ENCODE results near the gene UNC5A.

The UNC5A gene

GRCh38 chr5:176881021-176881749, 70.8 kb downstream of the UNC5A start:
- DNase-seq (ENCODE audit: low read depth, low spot score), result no peak
- Histone ChIP-seq H3K9me3 (ENCODE audit: low read depth, low read length) (no peaks in the 10 kb centered on the region), H3K9ac (ENCODE audit: insufficient read length) (no peak overlapping the region), H3K4me3 (no peak overlapping the region), H3K36me3 (ENCODE audit: insufficient read depth, low read length) (no peaks in the 10 kb centered on the region), H3K27ac (no peak overlapping the region)
- TF ChIP-seq POLR2AphosphoS5 (IDR thresholded peaks at IDR 0.05; ENCODE audit: borderline replicate concordance, low read depth, low read length) (no peak), EZH2 (IDR thresholded peaks at IDR 0.05) (no peak), FOXP2 (optimal IDR thresholded peaks at IDR 0.05; ENCODE audit: control extremely low read depth, extremely low read length, insufficient read depth) (no peak)

DNA sequence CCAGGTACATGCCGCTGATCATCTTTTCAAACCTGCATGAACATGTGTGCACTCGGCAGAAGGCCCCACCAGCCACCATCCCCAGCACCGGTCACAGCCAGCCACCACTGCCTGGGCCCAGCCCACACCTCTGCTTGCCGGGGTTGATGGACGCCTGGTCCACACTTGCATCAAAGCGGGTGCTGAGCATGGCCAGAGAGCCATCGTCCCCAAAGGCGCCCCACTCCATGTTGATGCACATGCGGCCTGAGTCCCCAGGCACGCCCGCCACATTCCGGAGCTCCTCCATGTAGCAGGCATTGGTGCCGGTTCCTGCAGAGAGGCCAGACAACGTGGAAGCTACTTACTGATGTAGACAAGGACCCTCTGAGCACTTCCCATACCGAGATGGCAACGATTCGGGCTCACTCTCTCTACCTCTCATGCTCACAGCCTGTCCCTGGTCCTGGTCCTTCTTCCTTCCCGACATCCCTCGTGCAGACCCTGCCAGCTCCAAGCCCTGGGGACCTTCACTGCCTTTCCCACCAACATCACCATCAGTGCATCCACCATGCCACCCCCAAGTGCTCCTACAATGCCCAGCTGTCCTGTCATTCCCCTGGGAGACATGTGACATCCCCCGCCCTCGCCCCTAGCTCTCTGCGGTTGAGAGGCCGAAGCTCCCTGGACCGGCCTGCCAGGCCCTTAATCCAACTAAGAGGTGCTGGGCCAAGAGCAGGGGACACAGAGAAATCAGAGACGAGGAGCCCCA, 71.6 kb downstream of the UNC5A start:
- Histone ChIP-seq H3K9ac (ENCODE audit: insufficient read length) (no peak overlapping the region), H3K9me3 (ENCODE audit: low read depth, low read length) (no peaks in the 10 kb centered on the region), H3K4me3 (no peak overlapping the region), H3K36me3 (ENCODE audit: insufficient read depth, low read length) (no peaks in the 10 kb centered on the region), H3K27ac (no peak overlapping the region)
- TF ChIP-seq POLR2AphosphoS5 (IDR thresholded peaks at IDR 0.05; ENCODE audit: borderline replicate concordance, low read depth, low read length) (no peak), FOXP2 (optimal IDR thresholded peaks at IDR 0.05; ENCODE audit: control extremely low read depth, extremely low read length, insufficient read depth) (no peak), EZH2 (IDR thresholded peaks at IDR 0.05) (no peak)
- DNase-seq (ENCODE audit: low read depth, low spot score), result no peak

- no peaks in the 10 kb centered on the region for H3K9me3 ChIP-seq (ENCODE audit: low read depth, low read length)
- H3K36me3 ChIP-seq (ENCODE audit: insufficient read depth, low read length), result no peaks in the 10 kb centered on the region
- TF ChIP-seq POLR2AphosphoS5 (IDR thresholded peaks at IDR 0.05; ENCODE audit: borderline replicate concordance, low read depth, low read length), result no peak
- no peak for TF ChIP-seq FOXP2 (optimal IDR thresholded peaks at IDR 0.05; ENCODE audit: control extremely low read depth, extremely low read length, insufficient read depth)
- no peak for TF ChIP-seq EZH2 (IDR thresholded peaks at IDR 0.05)
- no peak overlapping the region for H3K9ac ChIP-seq (ENCODE audit: insufficient read length)
- H3K27ac ChIP-seq, result no peak overlapping the region
- DNase-seq (ENCODE audit: low read depth, low spot score), result no peak
- H3K4me3 ChIP-seq, result no peak overlapping the region
Measured at GRCh38 chr5:176882567-176882903, 72.2 kb downstream of the UNC5A start.

- Histone ChIP-seq H3K9me3 (ENCODE audit: low read depth, low read length) (no peaks in the 10 kb centered on the region), H3K4me3 (no peak overlapping the region), H3K9ac (ENCODE audit: insufficient read length) (no peak overlapping the region)
Measured at GRCh38 chr5:176883700-176884570, 73.6 kb downstream of the UNC5A start.

GRCh38 chr5:176884571-176884890, 74.2 kb downstream of the UNC5A start:
- TF ChIP-seq FOXP2 (optimal IDR thresholded peaks at IDR 0.05; ENCODE audit: control extremely low read depth, extremely low read length, insufficient read depth), result no peak
- TF ChIP-seq POLR2AphosphoS5 (IDR thresholded peaks at IDR 0.05; ENCODE audit: borderline replicate concordance, low read depth, low read length), result no peak
- TF ChIP-seq EZH2 (IDR thresholded peaks at IDR 0.05), result no peak
- H3K36me3 ChIP-seq (ENCODE audit: insufficient read depth, low read length), result no peaks in the 10 kb centered on the region

More at GRCh38 chr5:176883700-176884570, 73.6 kb downstream of the UNC5A start:
- Histone ChIP-seq H3K27ac (no peak overlapping the region), H3K36me3 (ENCODE audit: insufficient read depth, low read length) (no peaks in the 10 kb centered on the region)
- TF ChIP-seq FOXP2 (optimal IDR thresholded peaks at IDR 0.05; ENCODE audit: control extremely low read depth, extremely low read length, insufficient read depth) (no peak), POLR2AphosphoS5 (IDR thresholded peaks at IDR 0.05; ENCODE audit: borderline replicate concordance, low read depth, low read length) (no peak), EZH2 (IDR thresholded peaks at IDR 0.05) (no peak)
- DNase-seq (ENCODE audit: low read depth, low spot score), result no peak

GRCh38 chr5:176886336-176887251, 76.2 kb downstream of the UNC5A start:
- TF ChIP-seq FOXP2 (optimal IDR thresholded peaks at IDR 0.05; ENCODE audit: control extremely low read depth, extremely low read length, insufficient read depth) (no peak), POLR2AphosphoS5 (IDR thresholded peaks at IDR 0.05; ENCODE audit: borderline replicate concordance, low read depth, low read length) (no peak), EZH2 (IDR thresholded peaks at IDR 0.05) (no peak)
- no peaks in the 10 kb centered on the region for H3K9me3 ChIP-seq (ENCODE audit: low read depth, low read length)
- DNase-seq (ENCODE audit: low read depth, low spot score), result no peak

More at GRCh38 chr5:176884571-176884890, 74.2 kb downstream of the UNC5A start:
- no peak for DNase-seq (ENCODE audit: low read depth, low spot score)
- no peak overlapping the region for H3K9ac ChIP-seq (ENCODE audit: insufficient read length)
- no peaks in the 10 kb centered on the region for H3K9me3 ChIP-seq (ENCODE audit: low read depth, low read length)
- H3K4me3 ChIP-seq, result no peak overlapping the region
- H3K27ac ChIP-seq, result no peak overlapping the region

DNA sequence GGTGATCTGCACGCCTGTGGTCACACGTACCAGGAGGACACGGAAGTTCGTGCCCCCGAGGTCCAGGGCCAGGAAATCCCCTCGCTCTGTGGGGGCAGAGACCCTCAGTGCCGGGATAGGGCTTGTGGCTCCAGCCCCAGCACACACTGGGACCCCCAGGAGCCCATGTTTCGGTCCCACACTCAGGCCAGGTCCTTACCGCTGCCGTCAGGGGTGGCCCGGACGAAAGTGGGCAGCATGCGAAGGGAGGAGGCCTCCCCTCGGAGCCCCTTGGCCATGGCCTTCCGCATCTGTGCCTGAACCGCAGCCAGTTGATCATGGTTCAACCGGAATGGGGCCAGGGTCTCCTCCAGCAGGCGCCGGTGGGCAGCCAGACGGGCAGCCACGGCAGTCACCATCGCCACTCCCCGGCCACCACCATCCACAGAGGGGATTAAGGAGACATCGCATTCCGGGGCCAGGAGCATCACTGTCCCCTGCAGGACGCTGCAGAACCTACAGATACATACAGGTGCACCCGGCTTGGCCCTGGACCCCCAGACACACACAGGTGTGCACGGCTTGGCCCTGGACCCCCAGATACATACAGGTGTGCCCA, 77.0 kb downstream of the UNC5A start:
- no peak for TF ChIP-seq POLR2AphosphoS5 (IDR thresholded peaks at IDR 0.05; ENCODE audit: borderline replicate concordance, low read depth, low read length)
- TF ChIP-seq FOXP2 (optimal IDR thresholded peaks at IDR 0.05; ENCODE audit: control extremely low read depth, extremely low read length, insufficient read depth), result no peak
- no peak for DNase-seq (ENCODE audit: low read depth, low spot score)

More at GRCh38 chr5:176886336-176887251, 76.2 kb downstream of the UNC5A start:
- no peak overlapping the region for H3K9ac ChIP-seq (ENCODE audit: insufficient read length)
- no peak overlapping the region for H3K4me3 ChIP-seq
- H3K36me3 ChIP-seq (ENCODE audit: insufficient read depth, low read length), result no peaks in the 10 kb centered on the region
- H3K27ac ChIP-seq, result no peak overlapping the region

More for the DNA sequence above, 77.0 kb downstream of the UNC5A start:
- Histone ChIP-seq H3K4me3 (no peak overlapping the region), H3K27ac (no peak overlapping the region), H3K9ac (ENCODE audit: insufficient read length) (no peak overlapping the region), H3K9me3 (ENCODE audit: low read depth, low read length) (no peaks in the 10 kb centered on the region), H3K36me3 (ENCODE audit: insufficient read depth, low read length) (no peaks in the 10 kb centered on the region)

Data from SK-N-MC (cell line).